ENCODE data around the gene TRIM2.

GRCh38 chr4:153258750-153259149, 54.5 kb downstream of the TRIM2 start:
- no peak for TF ChIP-seq CTCF (IDR thresholded peaks at IDR 0.05; ENCODE audit: low read length)
- TF ChIP-seq EZH2phosphoT487 (IDR thresholded peaks at IDR 0.05; ENCODE audit: low read length): no peak
- no peak for TF ChIP-seq EZH2 (optimal IDR thresholded peaks at IDR 0.05; ENCODE audit: low read depth, low read length)
